GM12878 (cell line): ENCODE measurements around the gene CEP250. TPM values are rescaled to one million over a fixed set of nuclear protein-coding genes. Genes with fewer than 3 reads are reported as not detected.

Source experiments
- ATAC-seq: fragments of 200-7000 bp; cut with Tn5 transposase; 3 replicates; pipeline ENCODE4 v1.9.1; 2020; ENCODE audit warnings: mild to moderate bottlenecking, moderate library complexity
- BruUV-seq: library from RNA; stranded (reverse); fragments of 400-500 nt; replicated peaks from 2 replicates; lab custom pipeline; 2021; lab: Mats Ljungman, UMichigan
- CTCF ChIA-PET: fragments of 300-600 bp; sonication (Branson Sonifier 250); formaldehyde crosslinking; extraction: SDS; loops from one replicate; lab custom pipeline; 2021; ENCODE audit warnings: inconsistent platforms; lab: Yijun Ruan, JAX
- POLR2A ChIA-PET: fragments of 350-600 bp; formaldehyde crosslinking; extraction: SDS; loops from one replicate; lab custom pipeline; 2021; ENCODE audit warnings: inconsistent platforms; lab: Charles Lee
- RAD21 ChIA-PET: fragments of 300-600 bp; sonication (Branson Sonifier 250); formaldehyde crosslinking; loops from one replicate; lab custom pipeline; 2023; ENCODE audit warnings: antibody characterized with exemption; ENCODE audit not compliant: unreplicated experiment; lab: Charles Lee
- SMC1A ChIA-PET: fragments of 300-600 bp; sonication (Branson Sonifier 250); formaldehyde crosslinking; loops from one replicate; lab custom pipeline; 2023; ENCODE audit not compliant: unreplicated experiment, uncharacterized antibody; lab: Charles Lee
- DNase-seq: peaks from one replicate; pipeline ENCODE4 v3.0.0-alpha.2; 2011; ENCODE audit warnings: low read depth, low spot score
- FAIRE-seq: peaks from 3 replicates; lab custom pipeline; 2011; peaks lifted over from hg19 to GRCh38; lab: Jason Lieb, UNC
- H2AFZ ChIP-seq: 2 replicates; pipeline ENCODE4 v1.6.0; 2011; ENCODE audit warnings: low read depth, low read length, control low read depth; ENCODE audit not compliant: control insufficient read depth
- H3K27ac ChIP-seq: 2 replicates; pipeline ENCODE4 v1.5.1; 2011; ENCODE audit warnings: control low read depth; ENCODE audit not compliant: control insufficient read depth, insufficient read depth
- H3K27me3 ChIP-seq, 2 experiments: replicated peaks in 1 of 2; 2 replicates each; pipeline versions ENCODE4 v1.6.0 to v1.6.1; 2011; ENCODE audit warnings: low read length in 1 of 2; ENCODE audit not compliant: control insufficient read depth in 2 of 2, insufficient read depth in 2 of 2
- H3K36me3 ChIP-seq, 2 experiments: 2 replicates each; pipeline ENCODE4 v1.5.1; 2011; ENCODE audit warnings: low read length in 1 of 2; ENCODE audit not compliant: control insufficient read depth in 2 of 2, insufficient read depth in 2 of 2
- H3K4me1 ChIP-seq: 2 replicates; pipeline ENCODE4 v1.6.1; 2011; ENCODE audit warnings: mild to moderate bottlenecking, low read length, moderate library complexity, mixed read lengths; ENCODE audit not compliant: control insufficient read depth, insufficient read depth
- H3K4me2 ChIP-seq: 2 replicates; pipeline ENCODE4 v1.6.0; 2011; ENCODE audit warnings: control low read depth; ENCODE audit not compliant: control insufficient read depth, insufficient read depth
- H3K4me3 ChIP-seq: fragments of 200-600 bp; sonication (generic); 2 replicates; pipeline ENCODE4 v1.5.1; 2016
- H3K79me2 ChIP-seq: 2 replicates; pipeline ENCODE4 v1.6.0; 2011; ENCODE audit warnings: low read length; ENCODE audit not compliant: control insufficient read depth, insufficient read depth
- H3K9ac ChIP-seq: 2 replicates; pipeline ENCODE4 v1.8.0; 2011; ENCODE audit warnings: low read length, control low read depth, mixed read lengths; ENCODE audit not compliant: control insufficient read depth, insufficient read depth
- H3K9me3 ChIP-seq: replicated peaks from 3 replicates; pipeline ENCODE4 v1.5.1; 2011; ENCODE audit warnings: mild to moderate bottlenecking, low read length; ENCODE audit not compliant: control insufficient read depth, insufficient read depth
- H4K20me1 ChIP-seq: 2 replicates; pipeline ENCODE4 v1.6.0; 2011; ENCODE audit not compliant: control insufficient read depth, insufficient read depth
- CTCF ChIP-seq, 3 experiments: IDR thresholded peaks in 2 of 3; conservative IDR thresholded peaks in 1 of 3; 2 replicates each; pipeline ENCODE4 v1.5.1; 2011; ENCODE audit warnings: low read depth in 3 of 3, low read length in 3 of 3, mild to moderate bottlenecking in 3 of 3, control low read depth in 2 of 3, moderate library complexity in 2 of 3, inconsistent platforms in 1 of 3, mixed read lengths in 1 of 3; ENCODE audit not compliant: control insufficient read depth in 2 of 3, insufficient read depth in 1 of 3; ENCODE audit errors: extremely low read depth in 1 of 3
- MTA3 ChIP-seq: IDR thresholded peaks from 2 replicates; pipeline ENCODE4 v1.6.1; 2012; ENCODE audit warnings: low read length, inconsistent platforms, borderline replicate concordance
- PAX8 ChIP-seq: fragments of 450-650 bp; IDR thresholded peaks from 2 replicates; pipeline ENCODE4 v1.6.1; 2017; ENCODE audit warnings: mild to moderate bottlenecking, moderate library complexity
- RAD21 ChIP-seq: IDR thresholded peaks from 2 replicates; pipeline ENCODE4 v1.6.1; 2011; ENCODE audit warnings: mild to moderate bottlenecking, low read depth, low read length, moderate library complexity; ENCODE audit not compliant: insufficient read depth
- RELA ChIP-seq: fragments of 450-650 bp; IDR thresholded peaks from 2 replicates; pipeline ENCODE4 v1.8.0; 2014; ENCODE audit warnings: borderline replicate concordance; ENCODE audit not compliant: partially characterized antibody
- SMARCA5 ChIP-seq: fragments of 450-650 bp; IDR thresholded peaks from 2 replicates; pipeline ENCODE4 v1.6.1; 2017; ENCODE audit warnings: mild to moderate bottlenecking
- SMC3 ChIP-seq: IDR thresholded peaks from 2 replicates; pipeline ENCODE4 v1.6.1; 2011; ENCODE audit warnings: low read length, improper control_type of control experiment, borderline replicate concordance
- TAF1 ChIP-seq: IDR thresholded peaks from 2 replicates; pipeline ENCODE4 v1.6.1; 2011; ENCODE audit warnings: mild to moderate bottlenecking, low read depth, low read length, borderline replicate concordance
- YY1 ChIP-seq: IDR thresholded peaks from 2 replicates; pipeline ENCODE4 v1.6.1; 2011; ENCODE audit warnings: low read depth, mild to moderate bottlenecking, low read length
- WGBS: methylation state at CpG from one replicate; pipeline ENCODE4 v1.1.6; 2016; ENCODE audit warnings: low lambda C conversion rate; ENCODE audit not compliant: insufficient replicate concordance, insufficient coverage; ENCODE audit errors: missing lambda C conversion rate; 5-methylcytosine and 5-hydroxymethylcytosine counted together
- in situ Hi-C: fragments of 300-500 bp; cut with MboI; formaldehyde crosslinking; loops from 9 replicates; pipeline ENCODE4 v1.14.3; 2018; ENCODE audit warnings: mixed read lengths
- intact Hi-C: fragments of 100-400 bp; cut with micrococcal nuclease; formaldehyde crosslinking; loops from one replicate; pipeline ENCODE4 v1.14.2; 2022; ENCODE audit not compliant: unreplicated experiment
- polyA plus RNA-seq, 11 experiments: library from polyadenylated mRNA; depleted of rRNA in 4 of 11; unstranded in 6 of 11; stranded (reverse) in 5 of 11; fragments of >200 nt; fragmentation: Nextera tagmentation in 4 of 11; fragmentation: Illumina TruSeq in 1 of 11; extraction: Ambion mirVana in 4 of 11; extraction: Trizol in 1 of 11; gene quantifications; 1 replicate in 1 of 11; 2 replicates in 10 of 11; pipeline versions ENCODE4 v1.2.1 to v1.2.3, GENCODE V29; 2011 to 2016; ENCODE audit warnings: inconsistent platforms in 2 of 11, missing spikeins in 2 of 11, low read depth in 1 of 11
- total RNA-seq, 4 experiments: library from RNA; depleted of rRNA in 3 of 4; stranded (reverse); fragments of >200 nt in 3 of 4; fragmentation: Illumina TruSeq in 1 of 4; extraction: Trizol in 1 of 4; gene quantifications; 2 replicates each; pipeline versions ENCODE4 v1.2.1 to v1.2.3, GENCODE V29; 2013 to 2021

Gene CEP250
- total and polyA plus RNA-seq, 10 of the 15 experiments (the other 5 are each of a cell fraction or from before 2014, with no cell fraction given), result 2.4 to 41.6 (median 25.7) TPM

GRCh38 chr20:35463455-35464300, 8.3 kb downstream of the CEP250 start:
- Histone ChIP-seq H3K9ac (no peak overlapping the region), H3K79me2 (no peaks in the 10 kb centered on the region), H3K4me2 (no peak overlapping the region), H3K9me3 (no peaks in the 10 kb centered on the region), H3K4me3 (no peak overlapping the region), H3K4me1 (no peaks in the 10 kb centered on the region), H2AFZ (no peak overlapping the region; the same call in 1 of the 2 replicates), H3K36me3 (peaks cover 0 to 8% of the 10 kb centered on the region in 2 experiments; a peak in 2 of 4 replicates), H3K27me3 (no peaks in the 10 kb centered on the region), H4K20me1 (no peaks in the 10 kb centered on the region), H3K27ac (no peak overlapping the region)
- DNase-seq, result no peak
- WGBS, result 15% methylated on average over 4 of the region's 4 CpGs
- intact Hi-C loops, result loop anchor here (2.0 to 10.0 kb wide), 4 partner anchors 59 to 419 kb away; partner anchors contain the start of genes NFS1, ROMO1 and SPAG4
- ChIA-PET CTCF (interaction anchor here (0.7 to 5.1 kb wide), 32 partner anchors 8 to 675 kb away, joined by 3 to 39 read pairs (median 4); partner anchors contain the start of genes CEP250 and SCAND1), POLR2A (no interaction called here), SMC1A (interaction anchor here (0.6 to 1.9 kb wide), 13 partner anchors 14 to 535 kb away, joined by 3 to 7 read pairs (median 4); no protein-coding TSS in a partner anchor), RAD21 (interaction anchor here (0.6 to 1.6 kb wide), 8 partner anchors 8 to 490 kb away, joined by 3 to 5 read pairs (median 4); partner anchors contain the start of gene CEP250)
- no TSS peak for BruUV-seq
- in situ Hi-C loops, result no loop called here
- ATAC-seq, result peak; percentile 99
- TF ChIP-seq RELA (no peak), SMARCA5 (peak; percentile 20; the same call in 1 of the 2 replicates), CTCF (IDR thresholded peaks at IDR 0.05 in 2 of 3, conservative IDR thresholded peaks at IDR 0.05 in 1 of 3; ENCODE audit: control insufficient read depth in 2 of 3, extremely low read depth in 1 of 3, insufficient read depth in 1 of 3, low read depth in 3 of 3, low read length in 3 of 3) (peak; percentile 74 to 84 (median 83)), SMC3 (peak; percentile 74), RAD21 (peak; percentile 80), YY1 (0 out of 2 replicates have a peak, but pooled peaks have one; percentile 54), PAX8 (no peak), MTA3 (no peak), TAF1 (no peak)
- FAIRE-seq, result peak; percentile 93
